ENCODE data around the gene RALY.

RALY gene

DNA sequence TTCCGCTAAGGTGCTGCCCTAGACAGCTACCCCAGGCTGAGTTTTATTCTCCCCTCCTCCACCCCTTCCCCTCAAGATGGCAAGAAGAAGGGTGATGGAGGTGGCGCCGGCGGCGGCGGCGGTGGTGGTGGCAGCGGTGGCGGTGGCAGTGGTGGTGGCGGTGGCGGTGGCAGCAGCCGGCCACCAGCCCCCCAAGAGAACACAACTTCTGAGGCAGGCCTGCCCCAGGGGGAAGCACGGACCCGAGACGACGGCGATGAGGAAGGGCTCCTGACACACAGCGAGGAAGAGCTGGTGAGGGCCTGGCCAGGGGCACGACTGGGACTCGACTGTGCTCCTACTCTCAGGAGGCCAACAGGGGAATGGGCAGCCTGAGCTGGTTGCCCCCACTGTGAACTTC lies 83.2 kb downstream of the RALY start:
- no peak for DNase-seq (ENCODE audit: low read depth in 2 of 2)

DNA sequence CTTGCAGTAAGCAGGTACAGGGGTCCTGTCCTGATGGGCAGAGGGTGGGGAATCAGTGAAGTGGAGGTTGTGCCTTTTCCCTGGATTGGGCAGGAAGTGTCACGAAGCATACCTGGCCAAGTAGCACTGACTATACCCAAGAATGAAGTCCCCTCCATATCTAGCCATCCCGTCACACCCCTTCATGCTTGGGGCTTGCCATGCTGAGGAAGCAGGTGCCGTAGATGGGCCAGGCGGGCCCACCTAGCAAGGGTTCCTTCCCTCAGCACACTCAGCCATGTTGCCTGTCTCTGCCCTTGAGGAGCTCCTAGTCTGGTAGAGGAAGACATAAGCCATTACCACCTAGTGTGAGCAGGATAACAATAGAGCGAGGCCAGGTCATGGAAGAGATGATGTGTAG lies 84.8 kb downstream of the RALY start:
- DNase-seq (ENCODE audit: low read depth in 2 of 2): no peak

DNA sequence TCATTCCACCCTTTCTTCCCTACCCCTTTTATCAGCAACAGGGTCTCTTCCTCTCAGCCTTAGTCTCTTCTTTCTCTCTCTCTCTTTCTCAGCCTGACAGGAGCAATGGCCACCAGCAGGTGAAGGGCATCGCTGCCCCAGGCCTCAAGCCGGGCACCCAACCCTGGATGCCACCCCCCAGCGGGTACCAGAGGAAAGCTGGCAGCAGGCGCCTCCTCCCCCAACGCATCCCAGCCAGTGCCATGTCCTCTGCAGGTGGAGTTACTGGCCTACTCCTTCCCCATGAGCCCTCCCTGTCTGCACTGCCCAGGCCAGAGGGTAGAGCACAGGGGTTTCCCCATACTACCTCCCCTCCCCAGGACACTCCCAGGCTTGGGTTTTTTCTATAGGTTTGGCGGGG lies 86.1 kb downstream of the RALY start:
- DNase-seq (ENCODE audit: low read depth in 2 of 2): no peak

DNA sequence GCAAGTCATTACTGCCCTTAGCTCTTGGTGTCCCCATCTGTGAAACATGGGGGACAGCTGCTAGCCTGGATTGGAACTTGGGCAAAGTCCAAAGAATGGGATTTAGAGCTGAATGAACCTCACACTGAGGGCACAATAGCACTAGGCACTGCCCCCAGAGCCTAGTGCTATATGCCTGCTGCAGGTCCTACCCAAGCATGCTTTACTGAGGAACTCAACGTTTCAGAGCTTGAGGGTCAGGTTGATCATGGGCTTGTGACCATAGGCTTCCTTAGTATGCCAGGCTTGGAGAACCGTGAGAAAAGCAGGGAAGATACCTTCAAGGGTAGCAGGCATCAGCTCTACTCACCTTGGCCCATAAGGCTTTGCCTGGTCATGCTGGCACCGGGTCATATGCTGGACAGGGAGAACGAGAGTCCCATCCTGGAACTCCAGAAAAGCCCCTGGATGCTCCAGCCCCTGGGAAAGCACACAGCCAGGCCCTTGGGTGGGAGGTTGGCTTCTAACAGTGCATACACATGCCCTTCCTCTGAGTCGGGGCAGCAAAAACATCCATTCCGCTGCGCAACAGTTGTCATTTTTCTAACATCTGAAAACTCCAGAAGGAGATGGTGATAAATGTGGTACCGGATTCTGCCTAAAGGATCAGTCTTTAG lies 88.6 kb downstream of the RALY start:
- no peak for DNase-seq (ENCODE audit: low read depth in 2 of 2)

DNA sequence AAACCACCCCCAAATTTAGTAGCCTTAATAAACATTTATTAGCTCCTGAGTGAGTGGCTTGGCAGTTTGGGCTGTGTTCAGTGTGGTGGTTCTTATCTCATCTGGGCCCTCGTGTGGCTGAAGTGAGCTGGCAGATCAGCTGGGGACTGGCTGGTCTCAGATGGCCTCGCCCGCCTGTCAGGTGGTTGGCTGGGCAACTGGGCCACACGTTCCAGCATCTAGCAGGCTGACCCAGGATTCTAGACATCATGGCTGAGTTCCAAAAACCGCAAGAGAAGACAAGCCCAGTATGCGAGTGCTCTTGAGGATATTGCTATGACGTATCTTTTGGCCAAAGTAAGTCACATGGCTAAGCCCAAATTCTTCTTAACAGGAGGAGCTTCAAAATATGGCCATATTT lies 89.4 kb downstream of the RALY start:
- DNase-seq (ENCODE audit: low read depth in 2 of 2): no peak

DNA sequence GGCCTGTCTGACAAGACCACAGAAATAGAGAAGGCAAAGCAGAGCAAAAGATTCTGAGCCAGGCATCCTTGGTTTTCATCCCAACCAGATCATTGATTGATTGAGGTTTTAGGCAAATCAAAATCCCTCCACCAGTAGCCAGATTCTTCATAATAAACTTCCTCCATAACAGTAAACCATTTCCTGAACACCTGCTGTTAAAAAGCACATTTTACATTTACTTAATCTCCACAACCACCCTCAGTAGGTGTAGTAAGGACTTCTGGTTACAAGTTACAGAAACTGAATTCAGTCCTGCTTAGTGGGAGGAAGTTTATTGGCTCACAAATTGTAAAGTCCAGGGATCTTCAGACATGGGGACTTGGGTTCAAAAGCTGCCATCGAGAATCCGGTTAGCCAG lies 90.1 kb downstream of the RALY start:
- DNase-seq (ENCODE audit: low read depth in 2 of 2): no peak

DNA sequence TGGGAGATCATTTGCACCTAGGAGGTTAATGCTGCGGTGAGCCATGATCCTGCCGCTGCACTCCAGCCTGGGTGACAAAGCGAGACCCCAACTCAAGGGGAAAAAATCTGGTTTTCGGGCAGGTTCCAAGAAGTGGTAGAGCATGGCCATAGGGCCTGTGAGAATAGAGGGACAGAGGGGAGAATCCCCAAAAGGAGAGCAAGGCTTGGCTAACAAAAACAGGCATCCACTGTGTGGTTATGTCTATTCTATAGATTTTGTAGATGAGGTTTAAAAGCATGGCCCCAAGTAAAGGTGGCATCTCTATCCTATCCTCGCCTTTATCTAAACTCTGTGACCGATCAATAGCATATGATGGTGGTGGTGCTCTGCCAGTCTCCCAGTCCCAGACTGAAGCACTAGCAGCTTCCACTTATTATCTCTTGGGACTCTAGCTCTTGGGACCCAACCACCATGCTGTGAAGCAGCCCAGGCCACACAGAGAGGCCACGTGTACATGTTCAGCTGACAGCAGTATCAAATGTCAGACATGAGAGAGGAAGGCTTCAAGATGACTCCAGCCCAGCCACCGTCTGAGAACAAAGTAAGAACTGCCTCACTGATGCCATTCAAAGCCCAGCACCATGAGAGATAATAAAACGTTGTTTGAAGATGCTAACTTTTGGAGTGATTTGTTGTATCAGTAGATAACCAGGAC lies 90.7 kb downstream of the RALY start:
- DNase-seq (ENCODE audit: low read depth in 2 of 2): no peak

DNA sequence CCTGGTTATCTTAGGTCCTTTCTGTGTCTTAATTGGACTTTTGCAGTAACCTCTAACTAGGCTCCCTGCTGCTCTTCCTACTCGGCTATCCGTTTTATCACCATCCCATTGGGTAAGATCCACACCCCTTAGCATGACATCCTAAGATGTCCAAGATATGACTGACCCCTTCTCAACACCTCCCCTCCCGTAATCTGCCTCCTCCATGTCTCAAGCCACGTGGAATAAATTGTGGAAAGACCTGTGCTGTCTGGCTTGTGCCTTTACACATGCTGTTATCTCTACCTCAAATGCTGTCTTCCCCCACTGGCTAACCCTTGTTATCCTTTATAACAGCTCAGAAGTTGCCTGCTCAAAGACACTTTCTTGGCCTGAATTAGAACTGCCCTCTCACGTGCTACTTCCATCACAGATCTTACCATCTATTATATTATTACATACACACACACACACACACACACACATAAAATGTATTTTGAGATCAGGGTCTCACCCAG lies 91.9 kb downstream of the RALY start:
- no peak for DNase-seq (ENCODE audit: low read depth in 2 of 2)

DNA sequence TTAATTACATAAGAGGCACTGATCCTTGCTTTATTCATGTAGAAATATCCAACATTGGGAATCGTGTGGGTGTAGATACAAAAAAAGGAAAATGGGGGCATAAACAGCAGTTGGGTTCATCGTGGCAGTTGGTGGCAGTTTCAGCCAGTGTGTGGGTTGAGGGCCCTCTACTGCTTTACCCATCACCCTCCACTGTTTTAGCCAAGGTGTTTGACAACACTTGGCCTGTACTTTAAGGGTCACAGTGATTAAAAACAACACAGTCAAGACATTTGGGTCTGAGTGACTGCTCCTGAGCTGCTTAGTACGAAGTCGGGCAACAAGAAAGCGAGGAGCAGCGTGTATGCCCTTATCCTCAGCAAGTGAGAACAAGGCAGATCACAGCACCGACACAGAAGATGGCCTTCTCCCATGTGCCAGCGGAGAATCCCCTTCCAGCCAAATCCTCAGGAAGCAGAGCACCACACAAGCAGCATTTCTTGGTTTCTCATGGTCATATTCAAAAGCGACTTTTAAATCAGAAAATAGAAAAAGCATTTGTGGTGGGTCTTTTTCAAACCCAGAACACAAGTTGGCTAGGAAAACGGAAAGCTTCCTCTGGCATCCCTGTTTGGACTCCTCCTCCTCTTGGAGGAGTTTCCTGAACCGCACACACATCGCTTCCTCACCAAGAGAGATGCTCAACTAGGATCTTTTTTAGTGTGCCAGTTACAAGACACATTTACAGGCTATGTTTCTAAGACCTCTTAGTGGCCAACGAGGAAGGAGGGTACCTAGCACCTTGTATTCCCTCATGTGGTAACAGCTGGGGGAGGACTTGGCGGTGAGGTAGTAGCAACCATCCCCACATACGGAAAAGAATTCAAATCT lies 94.8 kb downstream of the RALY start:
- DNase-seq (ENCODE audit: low read depth in 2 of 2): no peak

DNA sequence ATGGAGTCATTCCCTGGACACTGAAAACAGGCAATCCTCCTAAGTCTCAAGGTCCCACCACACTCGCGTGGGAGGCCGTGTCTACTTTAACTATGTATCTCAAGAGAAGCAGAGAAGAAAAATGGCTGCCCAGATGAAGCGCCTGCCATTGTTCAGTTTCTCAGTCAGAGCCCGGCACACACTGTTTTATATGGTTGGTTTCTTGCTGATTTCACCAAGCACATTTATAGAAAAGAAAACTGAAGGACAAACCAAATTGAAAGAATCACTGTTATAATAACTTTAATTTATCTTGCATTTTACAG lies 95.4 kb downstream of the RALY start:
- DNase-seq (ENCODE audit: low read depth in 2 of 2): no peak

DNA sequence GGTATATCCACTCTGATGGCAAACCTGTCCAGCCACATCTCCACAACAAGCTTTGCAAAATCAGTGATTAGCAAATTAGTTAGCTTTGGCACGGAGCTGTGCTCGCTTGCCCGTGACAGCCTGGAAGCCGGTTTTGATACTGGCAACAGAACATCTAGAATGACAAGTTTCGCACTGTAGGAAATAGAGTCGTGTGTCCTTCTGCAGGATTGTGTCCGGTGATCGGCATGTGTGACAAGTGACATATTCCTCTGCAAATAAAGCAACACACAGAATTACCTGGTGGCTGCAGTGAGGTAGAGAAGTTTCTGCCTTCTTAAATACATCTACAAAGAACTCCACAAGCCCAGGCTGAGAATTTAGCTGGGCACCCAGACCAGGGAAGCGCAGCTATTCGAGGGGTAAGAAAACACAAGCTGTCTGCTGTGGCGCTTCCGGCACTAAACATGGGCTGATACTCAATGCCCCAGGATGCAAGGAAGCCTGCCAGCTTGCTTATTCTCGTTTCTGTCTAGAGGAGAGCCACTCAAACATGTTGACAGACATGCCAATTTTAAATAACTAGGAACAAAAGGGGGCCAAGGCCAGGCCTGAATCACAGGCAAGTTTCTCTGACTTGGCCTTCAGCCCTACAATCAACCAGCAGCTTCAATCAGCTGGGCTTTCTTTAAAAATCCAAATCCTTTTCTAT lies 96.1 kb downstream of the RALY start:
- no peak for DNase-seq (ENCODE audit: low read depth in 2 of 2)

DNA sequence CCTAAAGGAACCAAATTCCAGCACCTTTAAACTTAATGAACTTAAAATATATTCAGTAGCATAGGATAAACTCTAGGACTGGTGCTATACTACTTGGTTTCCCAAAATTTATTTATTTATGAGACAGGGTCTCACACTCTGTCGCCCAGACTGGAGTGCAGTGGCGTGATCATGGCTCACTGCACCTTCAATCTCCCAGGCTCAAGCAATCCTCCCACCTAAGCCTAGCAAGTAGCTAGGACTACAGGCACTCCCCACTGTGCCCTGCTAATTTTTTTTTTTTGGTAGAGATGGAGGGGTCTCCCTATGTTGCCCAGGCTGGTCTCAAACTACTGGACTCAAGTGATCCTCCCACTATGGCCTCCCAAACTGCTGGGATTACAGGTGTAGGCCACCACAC lies 96.9 kb downstream of the RALY start:
- no peak for DNase-seq (ENCODE audit: low read depth in 2 of 2)

DNA sequence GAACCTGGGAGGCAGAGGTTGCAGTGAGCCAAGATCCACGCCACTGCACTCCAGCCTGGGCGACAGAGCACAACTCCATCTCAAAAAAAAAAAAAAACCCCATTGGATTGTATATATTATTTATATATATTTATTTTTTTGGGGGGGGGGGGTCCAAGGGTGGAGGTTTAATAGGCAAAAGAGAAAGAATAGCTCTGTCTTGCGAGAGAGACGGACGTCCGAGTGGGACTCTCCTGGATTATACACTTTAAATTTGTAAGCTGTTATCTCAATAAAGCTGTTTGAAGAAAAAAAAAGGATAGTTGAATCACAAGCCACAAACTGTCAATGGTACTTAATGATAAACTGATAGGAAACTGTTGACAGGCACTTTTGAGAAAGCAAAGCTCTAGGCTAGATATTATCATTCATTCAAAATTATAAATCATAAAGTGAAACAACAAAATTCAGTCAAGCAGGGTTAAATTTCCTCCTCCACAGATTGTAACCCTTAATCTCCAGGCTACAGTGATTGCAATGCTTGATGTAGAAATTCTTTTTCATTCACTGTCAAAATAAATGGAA lies 98.0 kb downstream of the RALY start:
- no peak for DNase-seq (ENCODE audit: low read depth in 2 of 2)

DNA sequence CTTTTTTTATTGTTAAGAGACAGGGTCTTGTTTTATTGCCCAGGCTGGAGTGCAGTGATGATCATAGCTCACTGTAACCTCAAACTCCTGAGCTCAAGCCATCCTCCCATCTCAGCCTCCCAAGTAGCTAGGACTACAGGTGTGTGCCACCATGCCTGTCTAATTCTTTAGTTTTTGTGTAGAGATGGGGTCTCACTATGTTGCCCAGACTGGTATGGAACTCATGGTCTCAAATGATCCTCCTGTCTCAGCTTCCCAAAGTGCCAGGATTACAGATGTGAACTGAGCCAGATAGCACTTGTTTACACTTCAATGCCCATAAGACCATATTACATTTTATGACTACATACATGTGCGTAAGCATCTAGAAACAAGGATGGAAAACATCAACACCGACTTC lies 100.2 kb downstream of the RALY start:
- no peak for DNase-seq (ENCODE audit: low read depth in 2 of 2)

DNA sequence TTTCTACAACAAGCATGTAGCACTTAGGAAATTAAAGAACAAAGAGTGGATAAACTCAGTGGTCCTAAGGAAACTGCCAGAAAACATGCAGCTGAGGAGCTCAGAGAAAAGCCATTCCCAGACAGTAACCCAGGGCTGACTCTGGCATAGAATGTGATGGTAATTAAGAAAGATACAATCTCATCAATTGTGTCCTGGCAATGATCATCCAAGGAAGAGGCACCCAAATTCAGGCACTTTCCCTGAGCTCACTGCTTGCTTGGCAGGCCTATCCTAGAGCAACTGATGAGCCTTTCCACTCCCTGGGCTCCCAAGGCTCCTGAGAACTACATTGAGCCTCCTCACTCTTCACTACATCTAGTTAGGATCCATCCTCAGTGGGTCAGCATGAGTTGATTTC lies 102.1 kb downstream of the RALY start:
- no peak for DNase-seq (ENCODE audit: low read depth in 2 of 2)

DNA sequence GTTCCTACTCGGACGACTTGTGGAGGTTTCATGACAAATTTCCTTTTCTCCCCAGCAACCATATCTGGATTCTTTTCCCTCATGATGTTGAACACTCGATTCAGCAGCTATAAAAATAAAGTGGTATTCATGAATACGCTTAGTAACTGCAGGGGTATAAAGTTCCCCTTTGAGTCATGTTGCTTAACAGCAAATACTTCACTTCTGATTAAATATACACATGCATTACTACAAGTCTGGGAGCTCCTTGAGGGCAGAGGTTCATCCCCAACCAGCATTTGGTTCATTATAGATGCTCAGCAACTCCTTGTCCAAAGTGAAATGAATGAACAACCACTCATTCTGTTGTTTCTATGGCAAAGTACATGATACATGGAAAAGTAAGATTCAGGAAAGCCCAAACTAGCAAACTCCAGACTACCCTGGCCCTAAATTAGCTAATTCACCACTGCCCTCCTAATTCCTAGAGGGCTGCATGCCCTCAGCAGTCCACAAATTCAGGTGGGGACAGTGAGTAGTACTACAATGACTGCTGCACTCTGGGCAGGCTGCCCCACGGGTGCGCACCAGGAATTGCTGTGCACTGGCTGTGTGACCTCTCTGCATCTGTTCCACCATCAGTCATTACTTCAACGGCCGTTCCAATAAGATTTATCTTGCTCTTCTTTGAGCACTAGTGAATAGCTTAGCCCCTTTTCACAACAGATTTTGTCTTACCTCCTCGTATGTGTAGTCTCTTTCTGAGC lies 103.2 kb downstream of the RALY start:
- no peak for DNase-seq (ENCODE audit: low read depth in 2 of 2)

DNA sequence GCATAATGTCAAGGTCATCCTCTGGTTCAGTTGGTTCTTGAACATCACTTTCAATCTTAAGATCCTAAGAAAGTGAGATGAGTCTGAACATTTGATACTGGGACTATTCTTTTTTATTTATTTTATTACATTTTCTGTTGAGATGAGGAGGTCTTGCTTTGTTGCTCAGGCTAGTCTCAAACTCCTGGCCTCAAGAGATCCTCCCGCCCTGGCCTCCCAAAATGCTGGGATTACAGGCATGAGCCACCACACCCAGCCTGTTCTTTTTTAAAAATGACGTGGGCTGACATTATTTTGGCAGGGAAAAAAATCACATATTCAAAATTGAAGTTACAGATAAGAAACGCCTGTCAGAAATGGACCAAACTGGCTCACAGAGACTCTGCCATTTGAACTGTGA lies 104.9 kb downstream of the RALY start:
- no peak for DNase-seq (ENCODE audit: low read depth in 2 of 2)

DNA sequence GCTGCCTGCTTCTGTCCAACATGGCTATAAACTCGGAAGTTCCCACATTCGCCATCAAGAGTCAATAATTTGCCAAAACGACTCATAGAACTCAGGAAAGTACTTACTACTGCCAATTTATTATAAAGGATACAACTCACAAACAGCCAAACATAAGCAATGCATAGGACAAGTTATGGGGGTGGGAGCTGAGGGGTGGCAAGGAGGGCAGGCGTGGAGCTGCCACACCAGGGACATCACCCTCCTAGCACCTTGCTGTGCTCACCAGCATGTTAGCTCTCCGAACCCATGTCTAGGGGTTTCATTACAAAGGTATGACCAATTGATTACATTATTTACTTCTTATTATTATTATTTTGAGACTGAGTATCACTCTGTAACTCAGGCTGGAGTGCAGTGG lies 106.0 kb downstream of the RALY start:
- no peak for DNase-seq (ENCODE audit: low read depth in 2 of 2)

DNA sequence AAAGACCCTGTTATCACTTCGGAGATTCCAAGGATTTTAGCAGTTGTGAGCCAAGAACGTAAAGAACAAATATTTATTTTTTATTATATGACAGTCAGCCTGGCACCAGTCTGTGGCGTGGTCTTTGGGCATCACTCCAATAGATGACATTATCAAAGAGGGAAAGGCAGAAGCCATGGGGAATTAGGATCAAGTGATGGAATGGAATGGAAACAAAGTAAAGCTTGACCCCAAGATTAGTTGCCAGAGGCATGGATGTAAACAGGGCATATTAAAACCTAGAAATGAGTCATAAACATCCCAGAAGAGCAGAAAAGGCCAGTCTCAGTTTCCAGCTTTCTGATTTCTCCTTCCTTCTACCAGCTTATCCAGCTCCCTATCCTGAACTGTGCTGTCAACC lies 106.9 kb downstream of the RALY start:
- DNase-seq (ENCODE audit: low read depth in 2 of 2): no peak

DNA sequence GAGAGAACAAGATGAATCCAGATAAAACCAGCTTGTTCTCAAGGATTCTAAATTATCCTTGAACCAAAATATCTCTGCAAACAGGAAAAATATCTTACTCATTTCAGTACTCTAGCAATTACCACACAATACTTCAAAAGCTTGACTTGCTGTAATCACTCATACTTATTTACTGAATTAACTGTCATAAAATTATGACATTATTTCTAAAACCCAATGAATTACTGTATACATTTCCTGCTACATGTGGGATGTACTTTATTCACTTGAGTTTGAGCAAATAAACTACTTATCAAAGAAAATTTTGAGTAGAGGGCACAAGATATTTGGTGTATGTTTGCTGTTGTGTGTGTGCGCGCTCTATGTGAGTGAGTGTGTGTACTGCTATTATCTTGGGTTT lies 108.6 kb downstream of the RALY start:
- DNase-seq (ENCODE audit: low read depth in 2 of 2): no peak

DNA sequence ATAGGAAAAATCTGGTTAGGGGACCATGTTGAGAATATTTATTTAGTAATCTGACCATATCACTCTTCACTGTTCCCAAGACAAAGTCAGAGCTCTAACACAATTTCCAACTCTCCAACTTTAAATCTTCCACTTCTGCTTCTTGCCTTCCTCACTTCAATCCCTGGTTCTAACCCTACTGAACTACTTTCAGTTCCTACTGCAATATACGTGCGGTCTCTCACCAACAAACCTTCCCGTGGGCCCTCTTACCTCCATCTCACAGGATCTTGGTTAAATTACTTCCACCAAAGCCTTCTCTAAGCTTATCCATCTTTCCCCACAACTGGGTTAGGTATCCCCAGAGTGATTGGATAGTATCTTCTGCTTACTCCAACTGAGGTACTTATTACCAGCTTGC lies 110.3 kb downstream of the RALY start:
- no peak for DNase-seq (ENCODE audit: low read depth in 2 of 2)
